Measurements from ENCODE around the gene KIAA1328. TPM values are rescaled to one million over a fixed set of nuclear protein-coding genes. Genes with fewer than 3 reads are reported as not detected.
"Not testable (repeated sequence)": the region's sequence is repeated elsewhere in the genome, so short reads cannot be mapped to it uniquely, and the experiment has no call there.

Gene KIAA1328
- total RNA-seq, 2 donors from 2014 or later, result 4.8 to 5.2 TPM

GRCh38 chr18:36814994-36815393 lies 13.9 kb upstream of the KIAA1328 start:
- intact Hi-C loops (cut with DNase I), result no loop called here
- Histone ChIP-seq H3K9me3 (no peaks in the 10 kb centered on the region), H3K27me3 (no peaks in the 10 kb centered on the region), H3K36me3 (no peaks in the 10 kb centered on the region), H3K4me3 (no peak overlapping the region), H3K27ac (no peak overlapping the region), H3K4me1 (no peaks in the 10 kb centered on the region), H3K9ac (ENCODE audit: low read depth in 2 of 2, low read length in 2 of 2) (no peak overlapping the region)
- TF ChIP-seq CTCF (IDR thresholded peaks at IDR 0.05), result no peak
- DNase-seq, result no peak

- DNase-seq; H3K27me3 ChIP-seq; H3K36me3 ChIP-seq; H3K4me3 ChIP-seq; intact Hi-C loops (cut with DNase I); H3K9me3 ChIP-seq; H3K9ac ChIP-seq (ENCODE audit: low read depth in 2 of 2, low read length in 2 of 2); H3K4me1 ChIP-seq; H3K27ac ChIP-seq: not testable (repeated sequence)
Measured at GRCh38 chr18:36816096-36816495, 12.8 kb upstream of the KIAA1328 start.

GRCh38 chr18:36817039-36817438 lies 11.9 kb upstream of the KIAA1328 start:
- no peaks in the 10 kb centered on the region for H3K9me3 ChIP-seq
- no peak overlapping the region for H3K27ac ChIP-seq
- H3K4me1 ChIP-seq, result no peaks in the 10 kb centered on the region
- H3K4me3 ChIP-seq, result no peak overlapping the region
- TF ChIP-seq CTCF (IDR thresholded peaks at IDR 0.05), result no peak
- no peak for DNase-seq
- no peaks in the 10 kb centered on the region for H3K36me3 ChIP-seq
- intact Hi-C loops (cut with DNase I), result no loop called here
- H3K9ac ChIP-seq (ENCODE audit: low read depth in 2 of 2, low read length in 2 of 2), result no peak overlapping the region
- H3K27me3 ChIP-seq, result no peaks in the 10 kb centered on the region

- Histone ChIP-seq H3K4me1 (no peaks in the 10 kb centered on the region), H3K27ac (no peak overlapping the region), H3K4me3 (no peak overlapping the region), H3K9me3 (no peaks in the 10 kb centered on the region), H3K27me3 (no peaks in the 10 kb centered on the region), H3K36me3 (no peaks in the 10 kb centered on the region), H3K9ac (ENCODE audit: low read depth in 2 of 2, low read length in 2 of 2) (no peak overlapping the region)
- TF ChIP-seq CTCF (IDR thresholded peaks at IDR 0.05), result no peak
- intact Hi-C loops (cut with DNase I), result no loop called here
- DNase-seq, result no peak
Measured at GRCh38 chr18:36818652-36819051, 10.3 kb upstream of the KIAA1328 start.

- no peak overlapping the region for H3K9ac ChIP-seq (ENCODE audit: low read depth in 2 of 2, low read length in 2 of 2)
- intact Hi-C loops (cut with DNase I), result no loop called here
- H3K9me3 ChIP-seq, result no peaks in the 10 kb centered on the region
- no peaks in the 10 kb centered on the region for H3K27me3 ChIP-seq
- no peaks in the 10 kb centered on the region for H3K4me1 ChIP-seq
- no peak overlapping the region for H3K27ac ChIP-seq
- H3K4me3 ChIP-seq, result no peak overlapping the region
- DNase-seq, result no peak
- TF ChIP-seq CTCF (IDR thresholded peaks at IDR 0.05), result no peak
- no peaks in the 10 kb centered on the region for H3K36me3 ChIP-seq
Measured at GRCh38 chr18:36819621-36820020, 9.3 kb upstream of the KIAA1328 start.

- Histone ChIP-seq H3K9ac (ENCODE audit: low read depth in 2 of 2, low read length in 2 of 2) (no peak overlapping the region), H3K27ac (no peak overlapping the region), H3K27me3 (no peaks in the 10 kb centered on the region), H3K9me3 (no peaks in the 10 kb centered on the region), H3K4me3 (no peak overlapping the region), H3K36me3 (no peaks in the 10 kb centered on the region), H3K4me1 (no peaks in the 10 kb centered on the region)
- DNase-seq, result no peak
- intact Hi-C loops (cut with DNase I), result no loop called here
- no peak for TF ChIP-seq CTCF (IDR thresholded peaks at IDR 0.05)
Measured at GRCh38 chr18:36821681-36822080, 7.2 kb upstream of the KIAA1328 start.
